Prostate gland (tissue), 2 donors: ENCODE results near the gene PDE6B. TPM values are rescaled to one million over a fixed set of nuclear protein-coding genes. Genes with fewer than 3 reads are reported as not detected.

Source experiments
- DNase-seq: peaks from one replicate; pipeline ENCODE4 v3.0.0-alpha.2; 2019; ENCODE audit warnings: low spot score
- H3K27ac ChIP-seq, 2 donors: fragments of 200-600 bp; sonication (generic); 2 replicates each; pipeline ENCODE4 v1.5.1; 2017 to 2019
- H3K27me3 ChIP-seq: fragments of 200-600 bp; sonication (generic); replicated peaks from 2 replicates; pipeline ENCODE4 v1.5.1; 2019; ENCODE audit not compliant: insufficient read depth
- H3K36me3 ChIP-seq, 2 donors: fragments of 200-600 bp; sonication (generic); 1 replicate in 1 of 2; 2 replicates in 1 of 2; pipeline versions ENCODE4 v1.5.1 to v1.8.1; 2017 to 2019
- H3K4me1 ChIP-seq: fragments of 200-600 bp; sonication (generic); replicated peaks from 2 replicates; pipeline ENCODE4 v1.5.1; 2019
- H3K4me3 ChIP-seq, 2 donors: fragments of 200-600 bp; sonication (generic); 2 replicates each; pipeline ENCODE4 v1.5.1; 2017 to 2019
- H3K9me3 ChIP-seq: fragments of 200-600 bp; sonication (generic); 2 replicates; pipeline ENCODE4 v1.5.1; 2017
- POLR2A ChIP-seq: fragments of 450-650 bp; IDR thresholded peaks from one replicate; pipeline ENCODE4 v1.6.1; 2016; ENCODE audit warnings: antibody characterized with exemption, mild to moderate bottlenecking
- POLR2AphosphoS5 ChIP-seq: sonication (generic); formaldehyde crosslinking; IDR thresholded peaks from one replicate; pipeline ENCODE4 v1.6.1; 2017; ENCODE audit warnings: antibody characterized with exemption
- WGBS: methylation state at CpG from one replicate; pipeline ENCODE4 v1.1.5; 2018; 5-methylcytosine and 5-hydroxymethylcytosine counted together
- intact Hi-C: fragments of 100-400 bp; cut with DNase I; formaldehyde crosslinking; loops from one replicate; pipeline ENCODE4 v1.14.2; 2022
- total RNA-seq, 2 donors: library from RNA; depleted of rRNA; stranded (reverse); fragments of >200 nt; gene quantifications; one replicate each; pipeline ENCODE4 v1.1.0, GENCODE V29; 2016
- TF ChIP-seq, protein P1 (sequence below), 4 experiments: fragments of 200-600 bp in 2 of 4; fragments of 450-650 bp in 2 of 4; sonication (generic) in 2 of 4; IDR thresholded peaks; 1 replicate in 3 of 4; 2 replicates in 1 of 4; pipeline ENCODE4 v1.5.1; 2016 to 2019; ENCODE audit warnings: antibody characterized with exemption in 4 of 4, mild to moderate bottlenecking in 2 of 4, moderate library complexity in 2 of 4

Gene PDE6B
- total RNA-seq, 2 donors from 2014 or later = 8.0 to 9.3 TPM

GRCh38 chr4:675980-676870 lies 50.9 kb downstream of the PDE6B start:
- 70% methylated on average over 19 of the region's 19 CpGs for WGBS
- Histone ChIP-seq H3K27ac (no peak overlapping the region), H3K9me3 (no peaks in the 10 kb centered on the region), H3K27me3 (no peaks in the 10 kb centered on the region), H3K36me3 (peaks cover 0 to 6% of the 10 kb centered on the region in 2 donors), H3K4me1 (peaks cover 20% of the 10 kb centered on the region), H3K4me3 (no peak overlapping the region)
- TF ChIP-seq POLR2A (no peak), POLR2AphosphoS5 (no peak)
- TF ChIP-seq, protein P1, sequence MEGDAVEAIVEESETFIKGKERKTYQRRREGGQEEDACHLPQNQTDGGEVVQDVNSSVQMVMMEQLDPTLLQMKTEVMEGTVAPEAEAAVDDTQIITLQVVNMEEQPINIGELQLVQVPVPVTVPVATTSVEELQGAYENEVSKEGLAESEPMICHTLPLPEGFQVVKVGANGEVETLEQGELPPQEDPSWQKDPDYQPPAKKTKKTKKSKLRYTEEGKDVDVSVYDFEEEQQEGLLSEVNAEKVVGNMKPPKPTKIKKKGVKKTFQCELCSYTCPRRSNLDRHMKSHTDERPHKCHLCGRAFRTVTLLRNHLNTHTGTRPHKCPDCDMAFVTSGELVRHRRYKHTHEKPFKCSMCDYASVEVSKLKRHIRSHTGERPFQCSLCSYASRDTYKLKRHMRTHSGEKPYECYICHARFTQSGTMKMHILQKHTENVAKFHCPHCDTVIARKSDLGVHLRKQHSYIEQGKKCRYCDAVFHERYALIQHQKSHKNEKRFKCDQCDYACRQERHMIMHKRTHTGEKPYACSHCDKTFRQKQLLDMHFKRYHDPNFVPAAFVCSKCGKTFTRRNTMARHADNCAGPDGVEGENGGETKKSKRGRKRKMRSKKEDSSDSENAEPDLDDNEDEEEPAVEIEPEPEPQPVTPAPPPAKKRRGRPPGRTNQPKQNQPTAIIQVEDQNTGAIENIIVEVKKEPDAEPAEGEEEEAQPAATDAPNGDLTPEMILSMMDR (IDR thresholded peaks at IDR 0.05) = no peak
- intact Hi-C loops = loop anchor here (5.0 to 10.0 kb wide), 3 partner anchors 106 to 341 kb away; partner anchors contain the start of gene ZNF141
- DNase-seq = no peak

DNA sequence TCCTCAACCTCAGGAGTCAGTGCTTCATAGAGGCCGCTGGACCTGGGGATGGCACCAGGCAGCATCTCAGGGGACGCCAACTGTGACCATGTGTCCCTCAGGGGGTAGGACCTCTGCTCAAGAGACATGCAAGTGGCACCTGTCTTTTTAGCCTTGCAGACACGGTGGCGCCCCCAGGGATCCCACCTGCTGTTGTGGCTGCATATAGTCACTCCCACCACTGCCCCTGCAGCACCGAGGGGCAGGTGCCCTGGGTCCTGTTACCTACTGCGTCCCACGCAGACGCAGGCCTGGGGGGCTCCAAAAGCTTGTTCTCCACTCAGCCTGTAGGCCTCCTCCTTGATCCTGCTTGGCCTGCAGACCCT lies 51.5 kb downstream of the PDE6B start:
- H3K27ac ChIP-seq = no peak overlapping the region
- H3K9me3 ChIP-seq = no peaks in the 10 kb centered on the region
- DNase-seq = no peak
- no peaks in the 10 kb centered on the region for H3K27me3 ChIP-seq
- no peak overlapping the region for H3K4me3 ChIP-seq
- peaks cover 21% of the 10 kb centered on the region for H3K4me1 ChIP-seq
- intact Hi-C loops = loop anchor here (5.0 to 10.0 kb wide), 3 partner anchors 105 to 342 kb away; partner anchors contain the start of gene ZNF141
- H3K36me3 ChIP-seq = peaks cover 0 to 3% of the 10 kb centered on the region in 2 donors
- no peak for TF ChIP-seq POLR2AphosphoS5
- 83% methylated on average over 8 of the region's 8 CpGs for WGBS

DNA sequence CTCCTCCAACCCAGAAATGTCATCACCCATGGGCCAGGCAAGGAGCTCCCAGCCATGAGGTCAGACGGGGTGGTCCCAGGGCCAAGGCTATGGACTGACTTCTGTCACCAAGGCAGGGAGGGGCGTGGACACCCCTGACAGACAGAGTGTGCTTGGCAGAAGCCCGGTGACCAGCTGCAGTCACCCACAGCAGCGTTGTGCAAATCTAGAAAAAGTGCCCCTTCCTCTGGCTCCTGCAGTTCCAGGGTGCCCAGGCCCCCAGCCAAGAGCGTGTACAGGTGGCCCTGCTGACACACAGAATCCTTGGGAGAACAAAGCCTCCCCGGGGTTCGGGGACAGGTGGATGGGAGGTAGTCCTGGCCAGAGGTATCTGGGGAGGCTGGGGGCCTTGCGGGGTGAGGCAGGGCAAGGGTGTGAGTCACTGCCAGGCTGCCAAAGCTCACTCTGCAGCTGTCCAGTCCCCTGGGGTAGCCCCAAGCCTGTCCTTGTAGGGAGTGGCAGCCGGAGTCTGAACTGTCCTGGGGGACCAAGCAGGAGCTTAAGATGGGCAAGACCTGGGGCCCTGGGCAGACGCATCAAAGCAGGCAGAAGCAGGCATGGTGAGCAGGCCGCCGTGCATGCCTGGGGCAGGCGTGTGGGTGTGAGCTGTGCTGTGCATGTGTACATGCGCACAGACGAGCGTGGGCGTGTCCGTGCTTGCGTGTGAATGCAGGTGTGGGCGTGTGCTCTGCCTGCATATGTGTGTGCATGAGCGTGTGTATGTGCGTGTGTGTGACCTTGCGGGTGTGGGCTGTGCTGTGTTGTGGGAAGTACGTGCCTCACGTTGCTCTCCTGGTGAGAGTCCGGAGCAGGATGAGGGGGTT lies 52.3 kb downstream of the PDE6B start:
- Histone ChIP-seq H3K4me1 (peaks cover 23% of the 10 kb centered on the region), H3K27me3 (no peaks in the 10 kb centered on the region), H3K9me3 (no peaks in the 10 kb centered on the region), H3K27ac (no peak overlapping the region), H3K36me3 (no peaks in the 10 kb centered on the region), H3K4me3 (no peak overlapping the region)
- peak; percentile 61 for DNase-seq
- TF ChIP-seq, protein P1 (IDR thresholded peaks at IDR 0.05) = no peak
- TF ChIP-seq POLR2A = no peak
- TF ChIP-seq POLR2AphosphoS5 = peak; percentile 40
- intact Hi-C loops = loop anchor here (5.0 to 10.0 kb wide), 3 partner anchors 105 to 343 kb away; partner anchors contain the start of gene ZNF141
- WGBS = 37% methylated on average over 24 of the region's 26 CpGs

GRCh38 chr4:678331-679103 lies 53.1 kb downstream of the PDE6B start:
- intact Hi-C loops = loop anchor here (5.0 to 10.0 kb wide), 3 partner anchors 104 to 344 kb away; partner anchors contain the start of gene ZNF141
- no peak for TF ChIP-seq POLR2A
- TF ChIP-seq, protein P1 (IDR thresholded peaks at IDR 0.05) = no peak
- TF ChIP-seq POLR2AphosphoS5 = no peak
- no peaks in the 10 kb centered on the region for H3K27me3 ChIP-seq
- peaks cover 16% of the 10 kb centered on the region for H3K4me1 ChIP-seq
- H3K36me3 ChIP-seq = no peaks in the 10 kb centered on the region
- no peaks in the 10 kb centered on the region for H3K9me3 ChIP-seq
- WGBS = 65% methylated on average over 12 of the region's 14 CpGs
- DNase-seq = no peak
- H3K4me3 ChIP-seq = no peak overlapping the region
- no peak overlapping the region for H3K27ac ChIP-seq
